A673 (cell line): ENCODE data around the gene MAP3K5.

Experiments used
- CTCF ChIP-seq: fragments of 300-800, 200-600 bp; sonication (generic); conservative IDR thresholded peaks from 2 replicates; pipeline ENCODE4 v1.5.1; 2017; ENCODE audit warnings: low read depth, mild to moderate bottlenecking, antibody characterized with exemption, low read length, moderate library complexity, mixed read lengths
- EZH2 ChIP-seq: fragments of 200-600 bp; sonication (generic); IDR thresholded peaks from 2 replicates; pipeline ENCODE4 v1.6.1; 2017; ENCODE audit warnings: borderline replicate concordance, low read depth, mild to moderate bottlenecking, mixed read lengths, antibody characterized with exemption, low read length; ENCODE audit not compliant: poor library complexity, severe bottlenecking

- TF ChIP-seq CTCF: no peak
- TF ChIP-seq EZH2: no peak
Measured at GRCh38 chr6:136769124-136769523, 23.2 kb downstream of the MAP3K5 start.
